Measurements from ENCODE around the gene LLGL1. TPM values are rescaled to one million over a fixed set of nuclear protein-coding genes. Genes with fewer than 3 reads are reported as not detected.

LLGL1 gene
- polyA plus RNA-seq, 2 of the 4 experiments (the other 2 are of a cell fraction): 11.2 to 19.3 TPM

GRCh38 chr17:18182978-18183333, 42.5 kb upstream of the LLGL1 start (continued):
- TF ChIP-seq PHF8 (IDR thresholded peaks at IDR 0.05; ENCODE audit: borderline replicate concordance, low read depth) (0 out of 2 replicates have a peak, but pooled peaks have one; percentile 53), ZSCAN20 (CRISPR knock-in tag; IDR thresholded peaks at IDR 0.05) (no peak), CHD4 (IDR thresholded peaks at IDR 0.05; ENCODE audit: borderline replicate concordance) (no peak), RCOR1 (IDR thresholded peaks at IDR 0.05; ENCODE audit: low read depth, low read length) (no peak), TFCP2L1 (CRISPR knock-in tag; IDR thresholded peaks at IDR 0.05) (no peak), HDAC2 (IDR thresholded peaks at IDR 0.05) (no peak), CBX2 (IDR thresholded peaks at IDR 0.05; ENCODE audit: borderline replicate concordance, low read depth) (no peak), JUNB (IDR thresholded peaks at IDR 0.05) (no peak), EHMT2 (IDR thresholded peaks at IDR 0.05; ENCODE audit: low read depth) (no peak), ZFP36 (IDR thresholded peaks at IDR 0.05; ENCODE audit: borderline replicate concordance, partially characterized antibody) (no peak), PBX3 (IDR thresholded peaks at IDR 0.05) (no peak), RFX5 (IDR thresholded peaks at IDR 0.05) (no peak), REST (IDR thresholded peaks at IDR 0.05) (no peak), FOSL2 (IDR thresholded peaks at IDR 0.05) (no peak), FOSL2 (CRISPR knock-in tag; IDR thresholded peaks at IDR 0.05) (0 out of 2 replicates have a peak, but pooled peaks have one; percentile 5), NPAS2 (CRISPR knock-in tag; IDR thresholded peaks at IDR 0.05; ENCODE audit: borderline replicate concordance) (no peak), HOXA7 (CRISPR knock-in tag; IDR thresholded peaks at IDR 0.05) (no peak), NFE2L2 (conservative IDR thresholded peaks at IDR 0.05; ENCODE audit: low read length) (no peak), RAD21 (conservative IDR thresholded peaks at IDR 0.05 in 1 of 2, IDR thresholded peaks at IDR 0.05 in 1 of 2) (no peak), TP53 (CRISPR knock-in tag; IDR thresholded peaks at IDR 0.05) (no peak), GATA3 (IDR thresholded peaks at IDR 0.05; ENCODE audit: borderline replicate concordance) (peak; percentile 20; the same call in 1 of the 2 replicates), RNF2 (IDR thresholded peaks at IDR 0.05; ENCODE audit: borderline replicate concordance, low read depth) (no peak), CBX8 (IDR thresholded peaks at IDR 0.05) (no peak), MAFK (IDR thresholded peaks at IDR 0.05; ENCODE audit: partially characterized antibody) (no peak), BHLHE40 (IDR thresholded peaks at IDR 0.05; ENCODE audit: low read depth, low read length) (no peak), MAZ (IDR thresholded peaks at IDR 0.05; ENCODE audit: borderline replicate concordance, low read depth, low read length) (no peak), SMC3 (IDR thresholded peaks at IDR 0.05) (no peak; the same call in 2 of the 3 replicates), JUN (IDR thresholded peaks at IDR 0.05) (peak; percentile 85 to 92), SREBF2 (IDR thresholded peaks at IDR 0.05) (no peak), POLR2A (IDR thresholded peaks at IDR 0.05; ENCODE audit: low read length) (peak; percentile 81), KDM1A (IDR thresholded peaks at IDR 0.05; ENCODE audit: low read depth) (no peak), ELK1 (IDR thresholded peaks at IDR 0.05; ENCODE audit: low read depth, low read length) (no peak), CEBPB (IDR thresholded peaks at IDR 0.05) (no peak), MAX (IDR thresholded peaks at IDR 0.05) (peak; percentile 83), HOXB5 (CRISPR knock-in tag; IDR thresholded peaks at IDR 0.05) (0 out of 2 replicates have a peak, but pooled peaks have one; percentile 12), POLR2AphosphoS2 (conservative IDR thresholded peaks at IDR 0.05; ENCODE audit: low read length) (no peak), MYC (IDR thresholded peaks at IDR 0.05; ENCODE audit: borderline replicate concordance, low read length) (no peak; the same call in 1 of the 2 replicates), ZC3H11A (IDR thresholded peaks at IDR 0.05) (no peak)
- TF ChIP-seq, protein P1, sequence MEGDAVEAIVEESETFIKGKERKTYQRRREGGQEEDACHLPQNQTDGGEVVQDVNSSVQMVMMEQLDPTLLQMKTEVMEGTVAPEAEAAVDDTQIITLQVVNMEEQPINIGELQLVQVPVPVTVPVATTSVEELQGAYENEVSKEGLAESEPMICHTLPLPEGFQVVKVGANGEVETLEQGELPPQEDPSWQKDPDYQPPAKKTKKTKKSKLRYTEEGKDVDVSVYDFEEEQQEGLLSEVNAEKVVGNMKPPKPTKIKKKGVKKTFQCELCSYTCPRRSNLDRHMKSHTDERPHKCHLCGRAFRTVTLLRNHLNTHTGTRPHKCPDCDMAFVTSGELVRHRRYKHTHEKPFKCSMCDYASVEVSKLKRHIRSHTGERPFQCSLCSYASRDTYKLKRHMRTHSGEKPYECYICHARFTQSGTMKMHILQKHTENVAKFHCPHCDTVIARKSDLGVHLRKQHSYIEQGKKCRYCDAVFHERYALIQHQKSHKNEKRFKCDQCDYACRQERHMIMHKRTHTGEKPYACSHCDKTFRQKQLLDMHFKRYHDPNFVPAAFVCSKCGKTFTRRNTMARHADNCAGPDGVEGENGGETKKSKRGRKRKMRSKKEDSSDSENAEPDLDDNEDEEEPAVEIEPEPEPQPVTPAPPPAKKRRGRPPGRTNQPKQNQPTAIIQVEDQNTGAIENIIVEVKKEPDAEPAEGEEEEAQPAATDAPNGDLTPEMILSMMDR (IDR thresholded peaks at IDR 0.05): no peak
- TF ChIP-seq, protein P2, sequence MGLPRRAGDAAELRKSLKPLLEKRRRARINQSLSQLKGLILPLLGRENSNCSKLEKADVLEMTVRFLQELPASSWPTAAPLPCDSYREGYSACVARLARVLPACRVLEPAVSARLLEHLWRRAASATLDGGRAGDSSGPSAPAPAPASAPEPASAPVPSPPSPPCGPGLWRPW (IDR thresholded peaks at IDR 0.05): no peak

All from A549 (cell line).